GM21423 (cell line): ENCODE measurements around the gene CANT1.

Experiments used
- ATAC-seq: cut with Tn5 transposase; IDR thresholded peaks from one replicate; pipeline ENCODE4 v1.9.1; 2021; ENCODE audit warnings: mild to moderate bottlenecking, moderate library complexity; ENCODE audit not compliant: unreplicated experiment

Gene CANT1

GRCh38 chr17:79010304-79010646 is 711 bp upstream of the CANT1 start:
- no peak for ATAC-seq

- no peak for ATAC-seq
These were observed 737 bp downstream of the CANT1 start for GRCh38 chr17:79008666-79009387.

GRCh38 chr17:79007504-79008381 is 1.8 kb downstream of the CANT1 start:
- no peak for ATAC-seq

- no peak for ATAC-seq
These were observed 2.6 kb downstream of the CANT1 start for GRCh38 chr17:79006794-79007503.

GRCh38 chr17:79006046-79006445 is 3.5 kb downstream of the CANT1 start:
- no peak for ATAC-seq

- no peak for ATAC-seq
These were observed 4.3 kb downstream of the CANT1 start for GRCh38 chr17:79005063-79005861.

- ATAC-seq: no peak
These were observed 5.7 kb downstream of the CANT1 start for GRCh38 chr17:79003661-79004411.

- ATAC-seq: no peak
These were observed 6.6 kb downstream of the CANT1 start for GRCh38 chr17:79002796-79003593.

- ATAC-seq: no peak
These were observed 7.3 kb downstream of the CANT1 start for GRCh38 chr17:79002291-79002690.

- no peak for ATAC-seq
These were observed 8.2 kb downstream of the CANT1 start for GRCh38 chr17:79001190-79002020.

GRCh38 chr17:79000396-79001189 is 9.0 kb downstream of the CANT1 start:
- no peak for ATAC-seq

GRCh38 chr17:78999947-79000395 is 9.6 kb downstream of the CANT1 start:
- no peak for ATAC-seq

GRCh38 chr17:78999056-78999768 is 10.4 kb downstream of the CANT1 start:
- no peak for ATAC-seq

- ATAC-seq: no peak
These were observed 11.1 kb downstream of the CANT1 start for GRCh38 chr17:78998311-78999055.

- ATAC-seq: no peak
These were observed 11.7 kb downstream of the CANT1 start for GRCh38 chr17:78997881-78998280.

GRCh38 chr17:78997231-78997741 is 12.3 kb downstream of the CANT1 start:
- ATAC-seq: no peak
